Measurements from ENCODE around the gene ACTR3C. TPM values are rescaled to one million over a fixed set of nuclear protein-coding genes. Genes with fewer than 3 reads are reported as not detected.
"Not testable (repeated sequence)": the region's sequence is repeated elsewhere in the genome, so short reads cannot be mapped to it uniquely, and the experiment has no call there.

Gene ACTR3C
- total RNA-seq, 4 donors from 2014 or later, result 4.3 to 10.1 (median 4.8) TPM

DNA sequence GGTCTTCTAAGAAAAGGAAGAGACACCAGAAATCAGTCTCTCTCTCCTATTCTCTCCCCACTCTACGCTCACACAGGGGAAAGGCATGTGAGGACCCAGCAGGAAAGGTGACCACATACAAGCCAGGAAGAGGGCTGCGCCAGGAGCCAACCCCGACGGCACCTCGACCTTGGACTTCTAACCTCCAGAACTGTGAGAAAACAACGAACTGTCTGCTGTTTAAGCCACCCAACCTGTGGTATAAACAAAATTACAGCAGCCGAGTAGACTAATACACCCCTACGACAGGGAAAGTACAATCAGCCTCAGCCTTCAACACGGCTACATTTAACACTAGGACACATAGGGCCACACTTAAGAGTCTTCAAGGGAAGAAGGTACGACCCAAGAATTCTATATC, 26.5 kb downstream of the ACTR3C start:
- H3K4me3 ChIP-seq; H3K4me1 ChIP-seq; H3K27me3 ChIP-seq; intact Hi-C loops (cut with DNase I); H3K9me3 ChIP-seq; H3K36me3 ChIP-seq; H3K27ac ChIP-seq (replicated peaks in 1 of 4); DNase-seq (ENCODE audit: extremely low spot score): not testable (repeated sequence)
- WGBS, result 86% methylated on average over 1 of the region's 10 CpGs

DNA sequence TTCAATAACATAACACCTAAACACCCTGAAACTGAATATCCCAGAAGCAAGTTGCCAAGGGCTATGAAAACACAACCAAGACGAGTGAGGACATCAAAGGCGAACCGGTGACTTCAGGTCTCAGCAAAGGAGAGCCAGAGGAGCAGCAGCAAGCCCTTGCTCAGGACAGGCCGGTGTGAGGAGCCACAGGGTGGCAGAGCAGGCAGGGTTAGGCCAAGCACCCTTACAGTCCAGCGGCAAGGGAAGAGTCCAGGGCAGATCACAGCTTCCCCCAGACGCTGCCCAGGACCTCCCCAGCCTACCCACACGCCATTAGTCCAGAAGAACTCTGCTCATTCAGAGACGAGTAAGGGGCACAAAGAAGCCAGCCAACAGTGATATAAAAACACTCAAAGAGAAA, 27.7 kb downstream of the ACTR3C start:
- H3K27me3 ChIP-seq; H3K4me3 ChIP-seq; H3K27ac ChIP-seq (replicated peaks in 1 of 4); intact Hi-C loops (cut with DNase I); H3K36me3 ChIP-seq; H3K4me1 ChIP-seq; DNase-seq (ENCODE audit: extremely low spot score); H3K9me3 ChIP-seq: not testable (repeated sequence)
- WGBS, result no CpG with 5 or more reads among the region's 8 CpGs

GRCh38 chr7:150295027-150295426, 28.3 kb downstream of the ACTR3C start:
- intact Hi-C loops (cut with DNase I); H3K36me3 ChIP-seq; H3K4me1 ChIP-seq; DNase-seq (ENCODE audit: extremely low spot score); H3K4me3 ChIP-seq; H3K27ac ChIP-seq (replicated peaks in 1 of 4); H3K27me3 ChIP-seq; H3K9me3 ChIP-seq: not testable (repeated sequence)
- 92% methylated on average over 8 of the region's 8 CpGs for WGBS

DNA sequence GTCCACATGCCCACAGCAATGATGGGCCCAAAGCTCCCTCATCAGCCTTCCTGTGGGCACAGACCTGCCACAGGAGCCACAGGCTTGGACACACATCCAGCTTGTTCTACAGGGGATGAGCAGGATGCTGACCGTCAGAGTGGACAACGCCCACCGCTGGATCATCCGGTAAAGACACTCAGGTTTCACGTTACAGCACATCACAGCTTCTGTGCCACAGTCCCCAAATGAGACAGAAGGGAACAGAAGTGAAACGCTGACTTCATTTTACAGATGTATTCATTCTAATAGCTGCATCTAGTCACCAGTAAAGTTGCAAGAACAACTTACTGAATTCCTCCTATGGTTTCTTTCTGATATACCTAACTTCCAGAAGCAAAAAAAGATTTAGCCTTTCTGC, 33.0 kb downstream of the ACTR3C start:
- intact Hi-C loops (cut with DNase I); H3K36me3 ChIP-seq; H3K4me1 ChIP-seq; H3K4me3 ChIP-seq; H3K27me3 ChIP-seq; H3K9me3 ChIP-seq; H3K27ac ChIP-seq (replicated peaks in 1 of 4); DNase-seq (ENCODE audit: extremely low spot score): not testable (repeated sequence)
- WGBS, result 47% methylated on average over 6 of the region's 6 CpGs

GRCh38 chr7:150288816-150289215, 34.5 kb downstream of the ACTR3C start:
- WGBS, result 92% methylated on average over 4 of the region's 6 CpGs
- not testable (repeated sequence) for H3K27me3 ChIP-seq; H3K4me3 ChIP-seq; H3K27ac ChIP-seq (replicated peaks in 1 of 4); H3K9me3 ChIP-seq; H3K36me3 ChIP-seq; DNase-seq (ENCODE audit: extremely low spot score); H3K4me1 ChIP-seq
- intact Hi-C loops (cut with DNase I), result loop anchor here (10.0 kb wide), 1 partner anchor 136 kb away; no protein-coding TSS in a partner anchor

DNA sequence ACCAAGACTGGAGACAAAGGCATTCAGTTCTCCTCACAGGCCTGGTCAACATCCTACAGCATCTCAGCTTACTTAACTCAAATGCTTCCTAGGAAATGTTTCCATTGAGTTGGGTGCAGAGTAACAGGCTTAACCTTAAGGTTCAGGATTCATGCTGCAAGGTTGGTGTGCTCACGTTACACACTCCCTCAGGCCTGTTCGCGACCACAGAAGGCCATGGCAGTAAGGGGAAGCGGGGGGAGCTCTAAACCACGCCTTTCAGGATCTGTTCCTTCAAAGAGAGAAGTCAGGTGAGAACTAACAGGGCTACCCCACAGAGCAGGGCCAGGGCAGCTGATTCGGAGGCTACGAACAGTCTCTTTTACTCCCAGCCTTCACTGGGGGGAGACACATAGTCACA, 35.5 kb downstream of the ACTR3C start:
- not testable (repeated sequence) for H3K9me3 ChIP-seq; H3K27me3 ChIP-seq; H3K36me3 ChIP-seq; H3K27ac ChIP-seq (replicated peaks in 1 of 4); H3K4me3 ChIP-seq; H3K4me1 ChIP-seq; DNase-seq (ENCODE audit: extremely low spot score)
- WGBS, result no CpG with 5 or more reads among the region's 7 CpGs
- intact Hi-C loops (cut with DNase I), result loop anchor here (10.0 kb wide), 1 partner anchor 137 kb away; no protein-coding TSS in a partner anchor

DNA sequence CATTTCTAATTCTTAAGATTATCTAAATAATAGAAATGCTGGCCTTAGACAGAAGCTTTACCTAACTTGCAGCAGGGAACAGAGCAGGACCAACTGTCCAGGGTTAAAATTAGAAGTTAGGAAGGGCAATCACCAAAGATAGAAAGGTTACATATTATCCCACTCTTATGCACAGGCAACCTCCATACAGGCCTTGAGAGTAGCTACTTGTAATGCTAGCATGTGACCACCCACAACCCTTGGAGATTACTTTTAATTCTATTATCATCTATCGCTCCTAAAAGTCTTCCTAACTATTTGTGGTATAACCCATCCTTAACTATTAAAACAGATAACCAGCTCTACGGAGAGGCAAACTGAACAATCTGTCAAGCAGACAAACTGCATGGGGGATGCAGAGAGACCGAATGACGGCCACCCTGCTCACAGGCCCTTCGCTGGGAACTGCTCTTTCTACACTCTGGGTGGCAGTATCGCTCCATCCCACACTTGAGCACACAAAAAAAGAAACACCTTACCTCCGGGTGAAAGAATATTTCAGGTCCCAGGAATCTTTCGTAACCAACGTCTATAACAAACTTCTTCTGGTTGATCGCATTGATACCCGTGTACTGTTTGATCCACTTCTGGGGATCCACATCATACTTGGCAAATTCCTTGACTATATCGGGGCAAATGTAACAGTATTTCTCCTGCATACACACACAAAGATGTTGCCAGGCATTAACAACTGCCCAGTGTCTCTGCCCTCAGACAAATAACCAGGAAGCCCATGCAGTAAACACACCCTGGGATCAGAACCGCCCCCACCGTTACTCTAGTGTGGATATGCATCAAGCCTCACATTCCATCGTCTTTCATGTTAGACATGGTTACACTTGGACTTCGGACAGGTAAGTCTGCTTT, 37.2 kb downstream of the ACTR3C start:
- not testable (repeated sequence) for H3K27ac ChIP-seq (replicated peaks in 1 of 4); DNase-seq (ENCODE audit: extremely low spot score); H3K4me3 ChIP-seq; H3K27me3 ChIP-seq; H3K9me3 ChIP-seq; H3K4me1 ChIP-seq; H3K36me3 ChIP-seq
- intact Hi-C loops (cut with DNase I), result loop anchor here (10.0 kb wide), 1 partner anchor 139 kb away; no protein-coding TSS in a partner anchor
- WGBS, result 31% methylated on average over 13 of the region's 16 CpGs
- TF ChIP-seq CTCF (IDR thresholded peaks at IDR 0.05), result peak; percentile 56 to 61 (median 60)

DNA sequence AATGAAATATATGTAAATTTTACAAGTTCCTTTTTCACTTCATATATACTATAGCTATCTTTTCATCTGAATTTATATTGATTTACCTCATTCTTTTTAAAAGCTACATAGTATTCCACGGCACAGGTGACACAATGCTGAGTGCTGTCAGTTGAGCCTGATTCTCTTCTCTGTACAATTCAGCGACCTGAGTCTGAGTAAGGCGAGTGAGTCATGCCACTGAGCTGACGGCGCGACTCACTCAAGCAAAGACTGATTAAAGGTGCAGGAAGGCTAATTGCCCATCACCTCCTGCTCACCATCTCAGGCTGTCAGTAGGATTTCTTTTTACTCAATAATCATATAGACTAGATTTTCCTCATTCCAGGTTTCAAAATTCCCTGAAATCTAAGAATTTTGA, 39.7 kb downstream of the ACTR3C start:
- not testable (repeated sequence) for H3K27ac ChIP-seq (replicated peaks in 1 of 4); H3K36me3 ChIP-seq; H3K9me3 ChIP-seq; DNase-seq (ENCODE audit: extremely low spot score); H3K27me3 ChIP-seq; H3K4me1 ChIP-seq; H3K4me3 ChIP-seq
- intact Hi-C loops (cut with DNase I), result loop anchor here (10.0 kb wide), 1 partner anchor 141 kb away; no protein-coding TSS in a partner anchor
- WGBS, result 77% methylated on average over 6 of the region's 6 CpGs

DNA sequence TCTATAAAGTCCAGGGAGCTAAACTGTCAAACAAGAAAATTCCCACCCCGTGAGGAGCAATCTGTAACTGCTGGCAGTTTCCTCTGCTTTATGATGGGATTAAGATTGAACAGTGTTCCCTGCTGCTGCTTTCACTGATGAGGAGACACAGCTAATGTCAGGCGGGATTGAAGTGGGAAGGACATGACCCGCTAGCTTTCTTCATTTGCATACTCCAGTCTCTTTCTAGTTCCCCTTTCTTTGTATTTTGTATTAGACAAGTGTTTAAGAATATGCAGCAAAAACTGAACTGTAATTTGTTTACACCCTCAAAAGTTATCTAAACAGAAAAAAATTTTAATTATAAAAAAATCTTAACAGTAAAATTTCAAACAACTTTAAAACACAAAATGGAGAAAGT, 40.2 kb downstream of the ACTR3C start:
- H3K4me1 ChIP-seq; H3K27ac ChIP-seq (replicated peaks in 1 of 4); H3K27me3 ChIP-seq; H3K9me3 ChIP-seq; H3K36me3 ChIP-seq; DNase-seq (ENCODE audit: extremely low spot score); H3K4me3 ChIP-seq: not testable (repeated sequence)
- intact Hi-C loops (cut with DNase I), result loop anchor here (10.0 kb wide), 1 partner anchor 142 kb away; no protein-coding TSS in a partner anchor
- 73% methylated on average over 2 of the region's 3 CpGs for WGBS

DNA sequence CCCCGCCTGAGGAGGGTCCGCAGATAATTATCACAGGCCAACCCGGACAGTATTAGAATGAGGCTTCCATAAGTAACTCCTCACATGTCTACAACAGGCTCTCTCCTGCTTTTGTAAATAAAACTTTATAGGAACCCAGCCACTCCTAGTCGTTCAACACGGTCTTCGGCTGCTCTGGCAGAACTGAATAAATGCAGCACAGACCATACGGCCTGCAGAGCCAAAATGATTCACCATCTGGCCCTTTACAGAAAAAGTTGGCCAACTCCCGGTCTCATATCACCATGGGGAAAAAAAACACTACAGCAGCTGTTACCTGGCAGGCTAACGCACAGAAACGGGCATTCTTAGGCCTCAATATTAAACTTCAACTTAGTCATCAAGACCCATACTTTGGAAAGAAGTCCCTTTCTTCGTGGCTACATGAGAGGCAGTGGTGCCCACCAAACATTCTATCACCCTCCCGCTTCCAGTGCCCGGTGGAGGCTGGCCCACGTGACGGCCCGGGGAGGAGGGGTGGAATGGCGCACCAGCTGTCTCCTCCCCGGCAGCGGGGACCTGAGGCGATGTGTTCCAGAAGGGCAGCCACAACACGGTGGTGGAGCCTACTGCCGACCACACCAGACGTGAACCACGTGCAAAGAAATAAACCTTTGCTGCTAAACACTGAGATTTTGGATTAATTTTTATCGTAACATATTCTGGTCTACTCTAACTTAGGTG, 41.5 kb downstream of the ACTR3C start:
- H3K27ac ChIP-seq (replicated peaks in 1 of 4); H3K4me1 ChIP-seq; H3K4me3 ChIP-seq; H3K36me3 ChIP-seq; H3K9me3 ChIP-seq; DNase-seq (ENCODE audit: extremely low spot score); H3K27me3 ChIP-seq: not testable (repeated sequence)
- intact Hi-C loops (cut with DNase I), result loop anchor here (10.0 kb wide), 1 partner anchor 143 kb away; no protein-coding TSS in a partner anchor
- WGBS, result no CpG with 5 or more reads among the region's 25 CpGs

- H3K9me3 ChIP-seq; H3K4me3 ChIP-seq; intact Hi-C loops (cut with DNase I); H3K27me3 ChIP-seq; H3K4me1 ChIP-seq; H3K27ac ChIP-seq (replicated peaks in 1 of 4); DNase-seq (ENCODE audit: extremely low spot score); H3K36me3 ChIP-seq: not testable (repeated sequence)
- 90% methylated on average over 9 of the region's 11 CpGs for WGBS
Measured at GRCh38 chr7:150278383-150278782, 45.0 kb downstream of the ACTR3C start.
